NCI-H82 treated with DMSO at 0.1 percent for 48 hours (cell line): ENCODE results near the gene GNAT1.
"Not testable (repeated sequence)": the region's sequence is repeated elsewhere in the genome, so short reads cannot be mapped to it uniquely, and the experiment has no call there.

Source experiments
- DNase-seq: peaks from one replicate; lab custom pipeline; 2025; ENCODE audit not compliant: unreplicated experiment; lab: John Stamatoyannopoulos, UW

Gene GNAT1

GRCh38 chr3:50201573-50202315 lies 10.3 kb downstream of the GNAT1 start:
- no peak for DNase-seq

- no peak for DNase-seq
Measured at GRCh38 chr3:50202353-50203112, 11.1 kb downstream of the GNAT1 start.

- no peak for DNase-seq
Measured at GRCh38 chr3:50203113-50203808, 11.9 kb downstream of the GNAT1 start.

DNA sequence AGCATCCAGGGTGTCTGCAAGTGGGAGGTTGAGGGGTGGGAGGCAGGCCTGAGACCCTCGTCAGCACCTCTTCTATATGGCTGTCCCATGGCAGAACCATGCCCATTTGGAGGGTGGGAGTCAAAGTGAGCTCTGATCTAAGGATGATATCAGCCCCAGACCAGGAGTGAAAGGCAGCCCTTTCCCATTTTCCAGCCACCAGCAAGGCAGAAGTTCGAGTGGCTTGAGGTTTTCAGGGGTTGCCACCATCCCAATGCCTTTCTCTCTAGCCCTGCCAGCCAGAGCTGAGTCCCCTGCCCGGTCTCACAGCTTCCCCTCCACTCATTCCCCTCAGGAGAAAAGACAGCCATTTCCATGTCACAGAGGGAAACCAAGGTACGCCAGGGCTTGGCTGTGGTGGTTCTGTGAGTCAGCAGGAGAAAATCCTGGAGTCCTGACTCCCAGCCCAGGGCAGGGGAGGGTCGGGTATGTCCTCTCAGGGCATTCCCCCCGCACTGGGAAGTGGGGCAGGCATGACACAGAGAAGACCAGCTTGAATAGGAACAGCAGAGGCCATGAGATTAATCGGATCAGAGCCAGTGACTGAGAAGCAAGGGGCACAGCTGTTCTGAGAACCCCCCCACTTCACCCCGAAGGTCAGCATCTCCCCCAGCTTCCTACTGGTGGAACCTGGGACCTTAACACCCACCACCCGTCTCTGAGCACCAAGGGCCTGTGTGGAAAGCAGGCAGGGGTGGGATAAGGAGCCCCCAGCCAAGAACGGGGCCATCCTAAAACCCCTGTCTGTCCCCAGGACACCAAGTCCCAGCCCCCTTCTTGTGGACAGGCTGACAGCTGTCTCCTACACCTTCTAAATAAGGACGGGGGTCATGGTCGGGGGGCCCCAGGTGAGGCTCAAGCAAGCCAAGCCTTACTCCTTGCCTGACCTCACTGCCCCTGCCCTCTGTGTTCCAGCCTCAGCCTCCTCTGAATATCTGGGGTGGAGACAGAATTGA lies 12.7 kb downstream of the GNAT1 start:
- peak; percentile 43 for DNase-seq

DNA sequence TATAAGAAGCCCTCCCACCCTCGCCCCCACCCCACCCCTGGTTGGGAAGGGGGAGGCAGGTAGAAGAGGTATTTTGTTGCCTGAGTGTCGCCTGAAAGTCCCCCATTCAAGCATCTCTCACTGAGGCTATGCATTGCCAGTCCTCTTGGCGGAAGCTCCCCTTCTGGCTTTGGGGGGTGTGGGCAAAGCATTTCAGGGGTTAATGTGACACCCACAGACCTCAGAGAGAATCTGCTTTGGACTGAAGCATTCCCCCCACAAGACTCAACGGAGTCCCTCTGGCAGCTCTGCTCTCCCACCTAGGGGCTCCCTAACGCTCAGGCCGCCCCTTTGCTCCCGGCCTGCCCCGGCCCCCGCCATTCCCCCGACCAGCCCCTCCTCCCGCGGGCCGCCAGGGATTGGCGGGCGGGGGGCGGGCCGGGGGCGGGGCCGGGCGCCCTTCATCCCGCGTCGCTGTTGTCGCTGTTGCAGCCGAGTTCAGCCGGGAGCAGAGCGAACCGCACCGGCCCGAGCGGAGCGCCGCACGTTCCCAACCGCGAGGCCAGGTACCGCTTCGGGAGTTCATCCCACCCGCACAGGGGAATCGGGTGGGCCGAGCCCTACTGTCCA lies 13.5 kb downstream of the GNAT1 start, which contains the start of gene SLC38A3:
SLC38A3 (plus strand) TSS at position 468 of the 609 bp plus-strand sequence. CDS start 8,929 bp downstream, outside the sequence.
- peak; percentile 13 for DNase-seq

- peak; percentile 28 for DNase-seq
Measured at GRCh38 chr3:50205413-50206276, 14.2 kb downstream of the GNAT1 start.

DNA sequence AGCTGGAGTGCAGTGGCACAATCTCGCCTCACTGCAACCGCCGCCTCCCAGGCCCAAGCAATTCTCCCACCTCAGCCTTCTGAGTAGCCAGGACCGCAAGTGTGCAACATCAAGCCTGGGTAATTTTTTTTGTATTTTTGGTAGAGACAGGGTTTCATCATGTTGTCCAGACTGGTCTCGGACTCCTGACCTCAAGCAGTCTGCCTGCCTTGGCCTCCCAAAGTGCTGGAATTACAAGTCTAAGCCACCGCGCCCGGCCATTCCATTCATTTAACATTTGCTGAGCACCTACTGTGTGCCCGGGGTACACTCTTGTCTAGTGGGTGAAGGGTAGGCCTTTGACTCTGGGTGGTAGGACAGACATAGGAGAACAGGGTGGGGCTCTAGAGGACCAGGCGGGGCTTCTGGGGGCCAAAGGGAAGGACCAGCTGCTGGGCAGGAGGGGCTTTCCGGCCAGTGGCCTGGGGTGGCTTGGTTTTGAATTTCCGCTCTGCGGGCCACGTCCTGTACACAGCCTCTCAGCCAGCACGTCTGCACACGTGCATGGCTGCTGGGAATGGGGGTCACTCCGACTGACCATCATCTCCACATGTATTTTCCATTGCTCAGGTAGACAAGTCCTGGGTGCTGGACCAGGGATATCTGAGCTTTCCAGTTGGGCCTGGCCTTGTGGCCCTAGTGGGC lies 16.1 kb downstream of the GNAT1 start:
- DNase-seq: no peak

DNA sequence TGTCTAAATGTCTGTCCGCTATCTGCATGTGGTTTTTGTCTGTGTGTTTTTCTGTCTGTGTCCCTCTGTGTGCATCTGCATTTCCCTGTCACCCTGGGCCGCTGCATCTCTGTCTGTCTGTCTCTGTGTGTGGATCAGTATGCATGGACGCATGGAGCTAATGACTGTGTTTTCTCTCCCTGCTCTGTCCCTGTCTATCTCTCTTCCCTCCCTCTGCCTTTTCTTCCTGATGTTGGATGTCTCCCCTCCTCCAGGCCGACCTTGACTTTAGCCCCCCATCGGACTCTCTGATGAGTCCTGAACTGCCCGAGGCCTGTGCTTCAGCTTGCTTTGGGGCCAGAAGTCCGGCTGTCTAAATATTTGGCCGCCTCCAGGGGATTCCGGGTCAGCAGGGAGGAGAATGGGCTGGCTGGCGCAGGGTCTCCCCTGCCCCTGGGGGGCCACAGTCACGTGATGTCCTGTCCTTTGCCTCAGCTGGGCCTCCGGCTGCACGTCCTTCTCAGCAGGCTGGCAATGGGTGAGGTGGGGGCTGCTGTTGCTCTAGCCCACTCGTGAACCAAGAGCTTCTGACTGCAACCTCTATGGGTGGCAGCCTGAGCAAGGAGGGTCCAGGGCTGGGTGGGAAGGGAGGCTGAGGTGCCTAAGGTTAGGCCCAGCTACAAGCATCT lies 17.4 kb downstream of the GNAT1 start:
- DNase-seq: no peak

DNA sequence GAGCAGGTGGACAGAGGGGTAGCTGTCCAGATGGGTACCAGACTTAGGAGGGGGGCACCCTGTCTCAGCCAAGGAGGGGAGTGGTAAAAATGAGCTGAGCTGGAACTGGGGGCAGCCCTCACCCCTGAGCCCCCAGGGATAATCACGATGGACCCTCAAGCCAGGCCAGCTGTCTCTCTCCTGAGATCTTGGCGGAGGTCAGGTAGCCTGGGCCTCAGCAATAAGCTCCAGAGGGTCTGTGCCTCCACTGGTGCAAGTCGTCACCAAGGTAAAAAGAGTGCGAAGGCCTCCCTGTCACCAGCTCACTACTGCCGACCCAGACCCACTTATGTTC lies 18.7 kb downstream of the GNAT1 start:
- DNase-seq: no peak

DNA sequence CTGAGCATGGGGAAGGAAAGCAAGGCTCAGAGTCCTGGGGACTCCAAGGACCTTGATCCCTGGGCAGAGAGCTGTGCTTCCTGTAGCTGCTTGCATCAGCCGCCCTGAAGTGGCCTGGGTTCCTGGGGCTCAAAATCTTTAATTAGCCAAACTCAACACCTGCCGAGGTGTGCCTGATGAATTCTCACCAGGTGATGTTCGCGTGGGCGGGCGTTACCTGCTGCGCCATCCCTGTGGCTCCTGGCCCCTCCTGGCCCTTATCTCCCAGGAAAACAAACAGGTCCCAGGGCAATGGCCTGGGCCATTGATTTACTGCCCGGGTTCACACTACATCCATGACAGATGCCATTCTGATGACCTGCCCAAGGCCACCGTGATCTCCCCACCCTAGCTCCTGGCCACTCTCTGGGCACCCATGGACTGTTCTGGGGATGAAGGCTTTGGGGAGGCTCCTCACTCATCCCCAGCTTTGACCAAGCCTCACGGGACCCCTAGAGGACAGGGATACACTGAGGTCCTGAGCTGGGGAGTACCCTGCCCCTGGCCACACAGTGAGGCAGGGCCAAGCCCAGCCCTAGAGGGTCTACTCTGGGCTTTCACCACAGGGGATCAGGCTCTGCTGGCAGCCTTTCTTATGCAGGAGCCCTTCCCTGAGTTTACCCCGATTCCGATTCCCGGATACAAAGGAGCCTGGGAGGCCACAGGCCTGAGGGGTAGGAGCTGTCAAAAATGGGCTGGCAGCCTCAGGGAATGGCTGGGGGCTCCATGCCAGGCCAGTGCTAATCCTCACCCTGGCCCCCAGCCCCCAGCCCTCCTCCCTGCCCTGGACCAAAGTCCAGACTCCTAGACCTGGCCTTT lies 19.3 kb downstream of the GNAT1 start:
- no peak for DNase-seq

- DNase-seq: not testable (repeated sequence)
Measured at GRCh38 chr3:50211368-50211717, 19.9 kb downstream of the GNAT1 start.

DNA sequence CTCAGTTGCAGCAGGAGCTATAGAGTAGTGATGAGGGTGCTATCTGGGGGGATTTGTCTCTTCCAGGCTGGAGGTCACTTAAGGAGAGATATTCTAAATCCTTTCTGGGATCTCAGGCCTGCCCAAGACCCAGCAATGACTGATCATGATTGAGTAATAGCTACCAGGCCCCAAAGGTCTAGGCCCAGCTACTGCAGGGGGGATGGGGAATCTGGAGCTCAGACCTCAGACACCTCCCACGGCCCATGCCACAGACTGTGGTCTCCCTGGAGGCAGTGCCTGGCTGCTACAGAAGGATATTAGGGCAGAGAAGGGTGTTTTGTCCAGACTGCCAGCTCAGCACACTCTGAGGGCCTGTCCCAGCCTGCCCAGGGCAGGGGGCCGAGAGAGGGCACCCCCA lies 20.5 kb downstream of the GNAT1 start:
- peak; percentile 25 for DNase-seq

GRCh38 chr3:50212502-50212901 lies 21.1 kb downstream of the GNAT1 start:
- no peak for DNase-seq

- DNase-seq: no peak
Measured at GRCh38 chr3:50212971-50213370, 21.6 kb downstream of the GNAT1 start.

- DNase-seq: no peak
Measured at GRCh38 chr3:50213373-50213772, 22.0 kb downstream of the GNAT1 start.

- DNase-seq: no peak
Measured at GRCh38 chr3:50214824-50215223, 23.4 kb downstream of the GNAT1 start.

DNA sequence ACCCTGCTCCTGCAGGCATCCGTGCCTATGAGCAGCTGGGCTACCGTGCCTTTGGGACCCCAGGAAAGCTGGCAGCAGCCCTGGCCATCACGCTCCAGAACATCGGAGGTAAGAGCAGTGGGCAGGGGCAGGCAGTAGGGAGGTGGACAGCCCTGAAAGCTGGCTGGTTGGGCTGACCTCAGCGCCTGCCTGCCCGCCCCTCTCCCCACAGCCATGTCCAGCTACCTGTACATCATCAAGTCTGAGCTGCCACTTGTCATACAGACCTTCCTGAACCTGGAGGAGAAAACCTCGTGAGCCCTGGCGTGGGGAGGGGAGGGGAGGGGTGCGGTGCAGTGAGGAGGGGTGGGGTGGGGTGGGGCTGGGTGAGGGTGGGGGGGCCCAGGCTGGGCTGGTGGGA lies 24.1 kb downstream of the GNAT1 start:
- no peak for DNase-seq
